ENCODE results near the gene ZGLP1.
A peak's percentile ranks its signal among the peaks of the same experiment; 100 is the strongest.
"Not testable (repeated sequence)": the region's sequence is repeated elsewhere in the genome, so short reads cannot be mapped to it uniquely, and the experiment has no call there.

The ZGLP1 gene

GRCh38 chr19:10293637-10294367 is 15.8 kb downstream of the ZGLP1 start:
- DNase-seq, result no peak

- peak in 1 of 4 experiments; percentile 50 for DNase-seq
These were observed 16.6 kb downstream of the ZGLP1 start for GRCh38 chr19:10292789-10293636.

- DNase-seq, result peak; percentile 94 to 98 (median 96)
These were observed 17.3 kb downstream of the ZGLP1 start for GRCh38 chr19:10292206-10292788.

GRCh38 chr19:10291554-10292205 is 17.9 kb downstream of the ZGLP1 start:
- no peak for DNase-seq

GRCh38 chr19:10290876-10291553 is 18.6 kb downstream of the ZGLP1 start:
- DNase-seq, result peak; percentile 68 to 91 (median 84)

- peak in 1 of 4 experiments; percentile 43 for DNase-seq
These were observed 19.2 kb downstream of the ZGLP1 start for GRCh38 chr19:10290357-10290875.

GRCh38 chr19:10289836-10290356 is 19.7 kb downstream of the ZGLP1 start, which contains the start of gene ICAM5:
ICAM5 (plus strand) TSS chr19:10289952; CDS start chr19:10290044, 92 bp downstream.
- DNase-seq, result peak in 1 of 4 experiments; percentile 51

- peak; percentile 51 to 74 (median 60) for DNase-seq
These were observed 20.3 kb downstream of the ZGLP1 start for GRCh38 chr19:10289167-10289835.

GRCh38 chr19:10288662-10289166 is 20.9 kb downstream of the ZGLP1 start:
- DNase-seq, result peak in 3 of 4 experiments; percentile 40 to 74 (median 43)

- DNase-seq, result peak; percentile 78 to 90 (median 83)
These were observed 22.5 kb downstream of the ZGLP1 start, which contains the start of gene ICAM4 for GRCh38 chr19:10286803-10287737. ICAM4 (plus strand) TSS chr19:10286955; CDS start chr19:10287013, 58 bp downstream.

- DNase-seq, result no peak
These were observed 24.2 kb downstream of the ZGLP1 start for GRCh38 chr19:10285393-10285792.

- DNase-seq, result no peak
These were observed 24.7 kb downstream of the ZGLP1 start for GRCh38 chr19:10284960-10285278.

GRCh38 chr19:10284065-10284959 is 25.3 kb downstream of the ZGLP1 start:
- no peak for DNase-seq

GRCh38 chr19:10283301-10284064 is 26.1 kb downstream of the ZGLP1 start:
- no peak for DNase-seq

- DNase-seq, result not testable (repeated sequence)
These were observed 27.6 kb downstream of the ZGLP1 start for GRCh38 chr19:10282043-10282442.

- DNase-seq, result no peak
These were observed 29.7 kb downstream of the ZGLP1 start for GRCh38 chr19:10279737-10280442.

- no peak for DNase-seq
These were observed 30.7 kb downstream of the ZGLP1 start for GRCh38 chr19:10278935-10279334.
